ENCODE measurements around the gene MSI2. TPM values are rescaled to one million over a fixed set of nuclear protein-coding genes. Genes with fewer than 3 reads are reported as not detected.
"Not testable (repeated sequence)": the region's sequence is repeated elsewhere in the genome, so short reads cannot be mapped to it uniquely, and the experiment has no call there.

The MSI2 gene
- total and polyA plus RNA-seq, 2 donors (not counting 3 experiments of a cell fraction or from before 2014, with no cell fraction given), result 20.9 to 59.3 TPM

- ChIA-PET POLR2A (no interaction called here), CTCF (interaction anchor here (1.0 to 1.2 kb wide), 3 partner anchors 53 to 376 kb away, joined by 3 to 4 read pairs (median 3); no protein-coding TSS in a partner anchor)
- no peaks in the 10 kb centered on the region for H3K27me3 ChIP-seq (ENCODE audit: control insufficient read depth in 2 of 2, insufficient read depth in 2 of 2, low read length in 2 of 2)
- H4K20me1 ChIP-seq (replicated peaks; ENCODE audit: control insufficient read depth, extremely low read depth, insufficient read depth, low read length), result no peaks in the 10 kb centered on the region
- dilution Hi-C loops (cut with MboI; ENCODE audit: extremely low pct_ligation_motif_present, low sequenced_read_pairs) (no loop called here), intact Hi-C loops (cut with micrococcal nuclease) (no loop called here)
- peak overlapping the region; percentile 65 for H3K4me2 ChIP-seq (ENCODE audit: insufficient read depth, low read length)
- TF ChIP-seq EZH2 (IDR thresholded peaks at IDR 0.05; ENCODE audit: borderline replicate concordance, low read depth, low read length, severe bottlenecking), result no peak
- TF ChIP-seq, protein P1, sequence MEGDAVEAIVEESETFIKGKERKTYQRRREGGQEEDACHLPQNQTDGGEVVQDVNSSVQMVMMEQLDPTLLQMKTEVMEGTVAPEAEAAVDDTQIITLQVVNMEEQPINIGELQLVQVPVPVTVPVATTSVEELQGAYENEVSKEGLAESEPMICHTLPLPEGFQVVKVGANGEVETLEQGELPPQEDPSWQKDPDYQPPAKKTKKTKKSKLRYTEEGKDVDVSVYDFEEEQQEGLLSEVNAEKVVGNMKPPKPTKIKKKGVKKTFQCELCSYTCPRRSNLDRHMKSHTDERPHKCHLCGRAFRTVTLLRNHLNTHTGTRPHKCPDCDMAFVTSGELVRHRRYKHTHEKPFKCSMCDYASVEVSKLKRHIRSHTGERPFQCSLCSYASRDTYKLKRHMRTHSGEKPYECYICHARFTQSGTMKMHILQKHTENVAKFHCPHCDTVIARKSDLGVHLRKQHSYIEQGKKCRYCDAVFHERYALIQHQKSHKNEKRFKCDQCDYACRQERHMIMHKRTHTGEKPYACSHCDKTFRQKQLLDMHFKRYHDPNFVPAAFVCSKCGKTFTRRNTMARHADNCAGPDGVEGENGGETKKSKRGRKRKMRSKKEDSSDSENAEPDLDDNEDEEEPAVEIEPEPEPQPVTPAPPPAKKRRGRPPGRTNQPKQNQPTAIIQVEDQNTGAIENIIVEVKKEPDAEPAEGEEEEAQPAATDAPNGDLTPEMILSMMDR (IDR thresholded peaks at IDR 0.05; ENCODE audit: extremely low read depth in 1 of 2, insufficient read depth in 1 of 2, low read depth in 1 of 2, low read length in 2 of 2), result no peak
- TF ChIP-seq GATA2 (IDR thresholded peaks at IDR 0.05; ENCODE audit: insufficient read depth, insufficient read length, low read depth, low read length), result peak; percentile 66
- no peak for TF ChIP-seq MAX (IDR thresholded peaks at IDR 0.05; ENCODE audit: insufficient read depth, insufficient read length)
- no TSS peak for BruUV-seq (replicated peaks)
- peaks cover 22% of the 10 kb centered on the region for H3K4me1 ChIP-seq (ENCODE audit: control insufficient read depth, extremely low read depth, insufficient read depth, low read length)
- no peak for DNase-seq (ENCODE audit: low read depth, low spot score)
- H3K36me3 ChIP-seq (ENCODE audit: control insufficient read depth in 2 of 2, extremely low read depth in 1 of 2, insufficient read depth in 2 of 2, low read length in 2 of 2), result no peaks in the 10 kb centered on the region
- H3K27ac ChIP-seq (ENCODE audit: insufficient read depth, low read depth, low read length), result peak overlapping the region; percentile 83
- peak overlapping the region; percentile 59 for H3K9ac ChIP-seq (replicated peaks; ENCODE audit: extremely low read depth, insufficient read depth, low read length)
- peak overlapping the region in 1 of 3 experiments; percentile 35 for H3K4me3 ChIP-seq (replicated peaks in 1 of 3; ENCODE audit: insufficient read depth in 1 of 3, low read depth in 1 of 3, low read length in 3 of 3)
- H2AFZ ChIP-seq (ENCODE audit: low read depth, low read length), result no peak overlapping the region
- H3K9me1 ChIP-seq (replicated peaks; ENCODE audit: control insufficient read depth, extremely low read depth, insufficient read depth, low read length), result no peaks in the 10 kb centered on the region
- no peaks in the 10 kb centered on the region for H3K79me2 ChIP-seq (ENCODE audit: control insufficient read depth, insufficient read depth, low read length)
- peak; percentile 33 for FAIRE-seq
- no peaks in the 10 kb centered on the region for H3K9me3 ChIP-seq (replicated peaks; ENCODE audit: control insufficient read depth, insufficient read depth, low read length)
Observed at GRCh38 chr17:57296231-57296630, 39.9 kb downstream of the MSI2 start.

- Histone ChIP-seq H3K27me3 (ENCODE audit: control insufficient read depth in 2 of 2, insufficient read depth in 2 of 2, low read length in 2 of 2) (no peaks in the 10 kb centered on the region), H3K4me1 (ENCODE audit: control insufficient read depth, extremely low read depth, insufficient read depth, low read length) (peaks cover 22% of the 10 kb centered on the region), H3K9me3 (replicated peaks; ENCODE audit: control insufficient read depth, insufficient read depth, low read length) (no peaks in the 10 kb centered on the region), H3K9ac (replicated peaks; ENCODE audit: extremely low read depth, insufficient read depth, low read length) (no peak overlapping the region), H3K4me3 (replicated peaks in 1 of 3; ENCODE audit: insufficient read depth in 1 of 3, low read depth in 1 of 3, low read length in 3 of 3) (no peak overlapping the region), H3K4me2 (ENCODE audit: insufficient read depth, low read length) (no peak overlapping the region), H3K36me3 (ENCODE audit: control insufficient read depth in 2 of 2, extremely low read depth in 1 of 2, insufficient read depth in 2 of 2, low read length in 2 of 2) (no peaks in the 10 kb centered on the region), H3K9me1 (replicated peaks; ENCODE audit: control insufficient read depth, extremely low read depth, insufficient read depth, low read length) (no peaks in the 10 kb centered on the region), H4K20me1 (replicated peaks; ENCODE audit: control insufficient read depth, extremely low read depth, insufficient read depth, low read length) (no peaks in the 10 kb centered on the region), H3K79me2 (ENCODE audit: control insufficient read depth, insufficient read depth, low read length) (no peaks in the 10 kb centered on the region), H3K27ac (ENCODE audit: insufficient read depth, low read depth, low read length) (no peak overlapping the region), H2AFZ (ENCODE audit: low read depth, low read length) (no peak overlapping the region)
- no peak for TF ChIP-seq EZH2 (IDR thresholded peaks at IDR 0.05; ENCODE audit: borderline replicate concordance, low read depth, low read length, severe bottlenecking)
- no TSS peak for BruUV-seq (replicated peaks)
- intact Hi-C loops (cut with micrococcal nuclease) (no loop called here), dilution Hi-C loops (cut with MboI; ENCODE audit: extremely low pct_ligation_motif_present, low sequenced_read_pairs) (no loop called here)
- ChIA-PET POLR2A (no interaction called here), CTCF (interaction anchor here (0.8 kb wide), 1 partner anchor 56 kb away, joined by 3 read pairs; no protein-coding TSS in a partner anchor)
- FAIRE-seq (no peak), DNase-seq (ENCODE audit: low read depth, low spot score) (no peak)
Observed at GRCh38 chr17:57299176-57299575, 42.9 kb downstream of the MSI2 start.

- dilution Hi-C loops (cut with MboI; ENCODE audit: extremely low pct_ligation_motif_present, low sequenced_read_pairs); H2AFZ ChIP-seq (ENCODE audit: low read depth, low read length); H3K79me2 ChIP-seq (ENCODE audit: control insufficient read depth, insufficient read depth, low read length); POLR2A ChIA-PET; H4K20me1 ChIP-seq (replicated peaks; ENCODE audit: control insufficient read depth, extremely low read depth, insufficient read depth, low read length); H3K36me3 ChIP-seq (ENCODE audit: control insufficient read depth in 2 of 2, extremely low read depth in 1 of 2, insufficient read depth in 2 of 2, low read length in 2 of 2); H3K27me3 ChIP-seq (ENCODE audit: control insufficient read depth in 2 of 2, insufficient read depth in 2 of 2, low read length in 2 of 2); H3K9me1 ChIP-seq (replicated peaks; ENCODE audit: control insufficient read depth, extremely low read depth, insufficient read depth, low read length); H3K4me3 ChIP-seq (replicated peaks in 1 of 3; ENCODE audit: insufficient read depth in 1 of 3, low read depth in 1 of 3, low read length in 3 of 3); H3K9me3 ChIP-seq (replicated peaks; ENCODE audit: control insufficient read depth, insufficient read depth, low read length); CTCF ChIA-PET; H3K27ac ChIP-seq (ENCODE audit: insufficient read depth, low read depth, low read length); BruUV-seq (replicated peaks); DNase-seq (ENCODE audit: low read depth, low spot score); FAIRE-seq; H3K4me2 ChIP-seq (ENCODE audit: insufficient read depth, low read length); intact Hi-C loops (cut with micrococcal nuclease); H3K9ac ChIP-seq (replicated peaks; ENCODE audit: extremely low read depth, insufficient read depth, low read length): not testable (repeated sequence)
- peaks cover 10% of the 10 kb centered on the region for H3K4me1 ChIP-seq (ENCODE audit: control insufficient read depth, extremely low read depth, insufficient read depth, low read length)
Observed at GRCh38 chr17:57300592-57300991, 44.3 kb downstream of the MSI2 start.

Data from endothelial cell of umbilical vein (primary cell).